Measurements from ENCODE around the gene NSF. TPM values are rescaled to one million over a fixed set of nuclear protein-coding genes. Genes with fewer than 3 reads are reported as not detected.
"Not testable (repeated sequence)": the region's sequence is repeated elsewhere in the genome, so short reads cannot be mapped to it uniquely, and the experiment has no call there.

The NSF gene
- total and polyA plus RNA-seq, 2 donors = 23.2 to 37.8 TPM

DNA sequence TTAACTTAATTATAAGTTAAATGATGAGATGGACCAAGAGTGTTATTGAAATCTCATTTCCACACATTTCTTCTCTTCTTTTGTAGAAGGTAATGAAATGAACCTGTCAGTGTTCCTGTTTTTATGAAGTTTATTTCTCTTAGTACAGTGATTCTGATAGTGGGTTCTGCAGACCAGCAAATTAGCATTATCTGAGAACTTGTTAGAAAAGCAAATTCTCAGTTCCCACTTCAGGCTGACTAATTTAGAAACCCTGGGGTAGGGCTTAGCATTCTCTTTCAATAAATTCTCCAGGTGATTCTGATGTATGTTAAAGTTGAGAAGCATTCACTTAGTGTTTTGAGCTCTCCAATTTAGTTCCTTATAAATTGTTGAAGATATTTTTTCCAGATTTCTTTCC is 12.7 kb downstream of the NSF start:
- not testable (repeated sequence) for H3K27ac ChIP-seq (ENCODE audit: low read depth); H3K4me1 ChIP-seq (ENCODE audit: insufficient read depth); DNase-seq (ENCODE audit: extremely low spot score); H3K36me3 ChIP-seq (ENCODE audit: insufficient read depth); H3K4me3 ChIP-seq (ENCODE audit: low read depth, low read length)

DNA sequence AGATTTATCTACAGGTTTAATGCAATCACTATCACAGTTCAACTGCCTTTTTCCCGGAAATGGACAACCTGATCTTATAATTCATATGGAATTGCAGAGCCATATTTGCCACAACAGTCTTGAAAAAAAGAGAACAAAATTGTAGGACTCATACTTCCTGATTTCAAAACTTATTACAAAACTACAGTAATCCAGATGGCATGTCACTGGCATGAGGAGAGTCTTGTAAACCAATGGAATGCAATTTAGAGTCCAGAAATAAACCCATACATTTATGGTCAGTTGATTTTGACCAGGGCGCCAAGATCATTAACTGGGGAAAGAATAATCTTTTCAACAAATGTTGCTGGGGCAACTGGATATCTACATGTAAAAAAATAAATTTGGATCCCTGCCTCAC is 20.8 kb downstream of the NSF start:
- not testable (repeated sequence) for H3K36me3 ChIP-seq (ENCODE audit: insufficient read depth); H3K4me1 ChIP-seq (ENCODE audit: insufficient read depth); H3K4me3 ChIP-seq (ENCODE audit: low read depth, low read length); DNase-seq (ENCODE audit: extremely low spot score); H3K27ac ChIP-seq (ENCODE audit: low read depth)
- WGBS = no CpG with 5 or more reads among the region's 2 CpGs

DNA sequence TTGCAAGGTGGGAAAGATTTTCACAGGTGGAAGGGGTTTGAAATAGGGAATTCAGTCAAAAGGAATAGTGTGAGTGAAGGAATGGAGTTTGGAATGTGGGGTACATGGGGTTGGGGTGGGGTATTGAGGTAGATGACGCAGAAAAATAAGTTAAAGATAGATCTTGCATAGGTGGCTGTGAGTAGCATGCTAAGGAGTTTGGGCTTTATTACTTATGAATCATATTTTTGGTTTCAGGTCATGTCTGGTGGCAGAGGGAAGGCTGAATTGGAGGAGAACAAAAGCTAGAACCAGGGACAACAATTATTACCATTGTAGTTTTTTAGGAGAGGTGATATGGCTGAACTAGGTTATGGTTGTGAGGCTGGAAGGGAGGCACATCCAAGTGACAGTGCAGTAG is 23.4 kb downstream of the NSF start:
- not testable (repeated sequence) for H3K4me3 ChIP-seq (ENCODE audit: low read depth, low read length); H3K27ac ChIP-seq (ENCODE audit: low read depth); H3K36me3 ChIP-seq (ENCODE audit: insufficient read depth); H3K4me1 ChIP-seq (ENCODE audit: insufficient read depth); DNase-seq (ENCODE audit: extremely low spot score)
- WGBS = no CpG with 5 or more reads among the region's 1 CpG

DNA sequence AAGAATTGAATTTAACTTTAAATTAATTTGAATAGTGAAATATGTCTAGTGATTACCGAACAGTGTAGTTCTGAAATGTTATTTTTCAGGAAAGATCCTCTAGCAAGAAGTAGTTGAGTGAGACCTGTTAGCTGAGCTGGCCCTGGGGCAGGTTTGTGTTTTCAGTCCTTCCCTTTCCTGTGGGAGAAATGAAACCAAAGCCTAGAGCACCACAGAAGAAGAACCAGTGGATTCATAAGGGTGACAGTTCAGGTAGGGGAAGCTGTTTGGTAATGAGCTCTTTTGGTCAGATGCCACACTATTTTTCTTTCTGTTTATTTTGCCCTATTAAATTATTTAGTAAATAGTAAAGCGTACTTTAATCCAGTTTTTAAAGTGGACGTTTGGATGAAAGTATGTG is 26.7 kb downstream of the NSF start:
- whole genome bisulfite sequencing = no CpG with 5 or more reads among the region's 3 CpGs
- H3K27ac ChIP-seq (ENCODE audit: low read depth); H3K4me3 ChIP-seq (ENCODE audit: low read depth, low read length); H3K36me3 ChIP-seq (ENCODE audit: insufficient read depth); DNase-seq (ENCODE audit: extremely low spot score); H3K4me1 ChIP-seq (ENCODE audit: insufficient read depth): not testable (repeated sequence)

DNA sequence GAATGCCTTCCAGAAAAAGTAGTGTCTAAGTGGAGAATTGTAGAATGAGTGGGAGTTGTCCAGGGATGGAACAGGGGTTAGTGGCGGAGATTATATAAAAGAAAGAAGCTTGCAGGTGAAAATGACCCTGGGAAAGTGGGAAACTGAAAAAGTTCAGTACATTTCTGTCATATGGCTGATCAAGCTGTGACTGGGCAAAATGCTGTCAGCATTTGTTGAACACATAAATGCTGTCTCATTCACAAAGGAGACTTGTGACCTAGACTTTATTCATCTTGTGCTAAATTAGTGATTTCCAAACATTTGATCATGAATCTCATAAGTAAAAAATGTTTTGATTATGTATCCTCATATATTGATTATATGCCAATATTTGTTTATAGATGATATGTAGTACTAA is 28.5 kb downstream of the NSF start:
- not testable (repeated sequence) for H3K4me1 ChIP-seq (ENCODE audit: insufficient read depth); H3K36me3 ChIP-seq (ENCODE audit: insufficient read depth); H3K4me3 ChIP-seq (ENCODE audit: low read depth, low read length); DNase-seq (ENCODE audit: extremely low spot score); H3K27ac ChIP-seq (ENCODE audit: low read depth)
- WGBS = no CpG with 5 or more reads among the region's 1 CpG

DNA sequence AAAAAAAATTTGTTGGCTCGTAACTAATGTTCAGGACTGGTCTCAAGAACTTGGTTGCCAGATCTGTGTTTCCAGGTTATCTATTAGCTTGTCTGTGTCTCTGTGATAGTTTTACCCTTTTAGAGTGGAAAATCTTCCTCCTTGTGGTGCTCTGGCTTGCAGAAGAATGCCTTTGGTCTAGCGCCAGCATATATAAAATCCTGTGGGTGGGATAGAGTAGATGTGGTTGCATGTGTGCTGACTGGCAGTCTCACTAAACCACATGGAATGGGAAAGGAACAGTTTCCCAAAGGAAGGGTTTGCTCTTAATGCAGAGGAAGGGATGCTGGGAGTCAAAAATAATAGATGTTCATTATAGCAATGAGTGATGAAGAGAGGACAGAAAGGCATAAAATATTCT is 33.3 kb downstream of the NSF start:
- not testable (repeated sequence) for DNase-seq (ENCODE audit: extremely low spot score); H3K4me3 ChIP-seq (ENCODE audit: low read depth, low read length); H3K4me1 ChIP-seq (ENCODE audit: insufficient read depth); H3K36me3 ChIP-seq (ENCODE audit: insufficient read depth); H3K27ac ChIP-seq (ENCODE audit: low read depth)
- no CpG with 5 or more reads among the region's 2 CpGs for WGBS

DNA sequence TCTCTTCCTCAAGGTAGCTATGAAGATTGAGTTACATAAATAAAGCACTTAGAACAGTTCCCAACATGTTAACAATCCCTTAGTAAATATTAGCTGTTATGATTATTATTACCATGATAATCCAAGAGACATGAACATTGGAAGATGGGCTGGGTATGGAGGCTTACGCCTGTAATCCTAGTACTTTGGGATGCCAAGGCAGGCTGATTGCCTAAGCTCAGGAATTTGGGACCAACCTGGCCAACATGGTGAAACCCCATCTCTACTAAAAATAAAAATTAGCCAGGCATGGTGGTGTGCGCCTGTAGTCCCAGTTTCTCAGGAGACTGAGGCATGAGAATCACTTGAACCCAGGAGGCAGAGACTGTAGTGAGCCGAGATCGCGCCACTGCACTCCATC is 34.3 kb downstream of the NSF start:
- H3K27ac ChIP-seq (ENCODE audit: low read depth); H3K36me3 ChIP-seq (ENCODE audit: insufficient read depth); H3K4me3 ChIP-seq (ENCODE audit: low read depth, low read length); H3K4me1 ChIP-seq (ENCODE audit: insufficient read depth); DNase-seq (ENCODE audit: extremely low spot score): not testable (repeated sequence)
- no CpG with 5 or more reads among the region's 5 CpGs for WGBS

DNA sequence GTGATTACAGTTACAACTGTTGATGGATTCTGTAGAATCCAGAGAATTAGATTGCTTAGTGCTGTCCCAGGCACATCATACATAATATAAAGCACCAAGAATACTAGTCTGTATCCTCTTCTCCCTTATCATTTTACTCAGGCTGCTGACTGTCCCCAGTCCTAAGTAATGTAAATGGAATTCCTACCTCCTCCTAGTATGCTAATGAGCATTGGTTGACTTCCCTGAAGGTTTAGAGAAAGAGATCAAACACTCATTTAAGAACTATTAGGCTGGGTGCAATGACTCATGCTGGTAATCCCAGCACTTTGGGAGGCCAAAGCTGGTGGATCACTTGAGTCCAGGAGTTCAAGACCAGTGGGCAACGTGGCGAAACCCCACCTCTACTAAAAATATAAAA is 37.0 kb downstream of the NSF start:
- not testable (repeated sequence) for H3K36me3 ChIP-seq (ENCODE audit: insufficient read depth); DNase-seq (ENCODE audit: extremely low spot score); H3K4me1 ChIP-seq (ENCODE audit: insufficient read depth); H3K4me3 ChIP-seq (ENCODE audit: low read depth, low read length); H3K27ac ChIP-seq (ENCODE audit: low read depth)
- WGBS = no CpG with 5 or more reads among the region's 2 CpGs

DNA sequence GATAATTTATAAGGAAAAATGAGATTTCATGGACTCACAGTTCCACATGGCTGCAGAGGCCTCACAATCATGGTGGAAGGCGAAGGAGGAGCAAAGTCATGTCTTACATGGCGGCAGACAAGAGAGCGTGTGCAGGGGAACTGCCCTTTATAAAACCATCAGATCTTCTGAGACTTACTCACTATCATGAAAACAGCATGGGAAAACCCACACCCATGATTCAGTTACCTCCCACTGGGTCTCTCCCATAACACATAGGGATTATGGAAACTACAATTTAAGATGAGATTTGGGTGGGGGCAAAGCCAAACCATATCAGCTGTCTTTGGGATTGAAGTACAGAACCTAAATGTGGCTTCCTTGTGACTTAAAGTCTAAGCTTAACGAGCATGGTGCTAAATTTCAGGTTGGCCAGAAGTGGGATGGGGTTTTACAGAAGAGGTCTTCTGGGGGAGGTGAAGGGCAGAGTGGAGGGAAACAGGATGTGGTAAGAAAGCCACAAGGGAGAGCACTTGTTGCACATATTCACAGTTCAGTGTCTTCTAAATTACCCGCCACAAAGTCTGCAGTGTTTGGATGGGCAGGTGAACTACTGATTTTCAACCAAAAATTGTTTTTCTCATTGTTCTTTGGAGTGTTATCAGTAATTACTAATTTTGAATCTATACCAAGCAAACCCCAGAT is 38.4 kb downstream of the NSF start:
- H3K27ac ChIP-seq (ENCODE audit: low read depth); H3K4me1 ChIP-seq (ENCODE audit: insufficient read depth); DNase-seq (ENCODE audit: extremely low spot score); H3K36me3 ChIP-seq (ENCODE audit: insufficient read depth); H3K4me3 ChIP-seq (ENCODE audit: low read depth, low read length): not testable (repeated sequence)
- no CpG with 5 or more reads among the region's 5 CpGs for WGBS

DNA sequence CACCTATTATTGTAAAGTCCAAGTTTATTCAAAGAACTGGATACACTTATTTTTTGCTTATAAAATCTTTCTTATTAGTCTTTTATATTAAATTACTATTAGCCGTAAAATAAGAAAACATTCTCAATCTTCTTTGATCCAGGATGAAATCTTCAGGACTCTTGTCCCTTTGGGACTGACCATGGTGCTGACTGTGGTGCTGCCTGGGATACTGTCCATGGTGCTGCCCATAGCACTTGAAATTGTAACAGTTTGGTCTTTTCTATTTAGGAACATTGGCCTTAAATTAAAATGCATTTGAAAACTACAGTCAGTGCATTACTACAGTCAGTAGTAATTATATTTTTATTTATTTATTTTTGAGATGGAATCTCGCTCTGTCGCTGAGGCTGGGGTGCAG is 41.7 kb downstream of the NSF start:
- DNase-seq (ENCODE audit: extremely low spot score); H3K4me1 ChIP-seq (ENCODE audit: insufficient read depth); H3K36me3 ChIP-seq (ENCODE audit: insufficient read depth); H3K27ac ChIP-seq (ENCODE audit: low read depth); H3K4me3 ChIP-seq (ENCODE audit: low read depth, low read length): not testable (repeated sequence)
- WGBS = no CpG with 5 or more reads among the region's 3 CpGs

DNA sequence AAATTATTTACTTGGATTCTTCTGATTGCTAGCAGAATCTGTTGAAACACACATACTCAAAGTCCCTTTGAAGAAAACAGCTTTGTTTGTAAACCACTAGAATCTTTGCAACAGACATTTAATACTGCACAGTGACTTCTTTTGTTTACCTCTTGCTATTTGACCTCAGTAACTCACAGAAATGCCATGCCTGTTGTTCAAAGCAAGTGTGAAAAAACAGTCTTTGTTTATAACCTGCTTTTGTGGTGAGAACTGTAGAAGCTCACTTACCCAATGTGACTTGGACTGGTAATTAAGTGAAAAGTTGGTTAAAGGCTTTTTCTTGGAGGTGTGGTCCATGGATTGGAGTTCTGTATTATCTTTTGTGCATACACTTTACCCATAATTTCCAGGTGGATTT is 44.4 kb downstream of the NSF start:
- not testable (repeated sequence) for H3K4me1 ChIP-seq (ENCODE audit: insufficient read depth); H3K36me3 ChIP-seq (ENCODE audit: insufficient read depth); H3K27ac ChIP-seq (ENCODE audit: low read depth); H3K4me3 ChIP-seq (ENCODE audit: low read depth, low read length); DNase-seq (ENCODE audit: extremely low spot score)

DNA sequence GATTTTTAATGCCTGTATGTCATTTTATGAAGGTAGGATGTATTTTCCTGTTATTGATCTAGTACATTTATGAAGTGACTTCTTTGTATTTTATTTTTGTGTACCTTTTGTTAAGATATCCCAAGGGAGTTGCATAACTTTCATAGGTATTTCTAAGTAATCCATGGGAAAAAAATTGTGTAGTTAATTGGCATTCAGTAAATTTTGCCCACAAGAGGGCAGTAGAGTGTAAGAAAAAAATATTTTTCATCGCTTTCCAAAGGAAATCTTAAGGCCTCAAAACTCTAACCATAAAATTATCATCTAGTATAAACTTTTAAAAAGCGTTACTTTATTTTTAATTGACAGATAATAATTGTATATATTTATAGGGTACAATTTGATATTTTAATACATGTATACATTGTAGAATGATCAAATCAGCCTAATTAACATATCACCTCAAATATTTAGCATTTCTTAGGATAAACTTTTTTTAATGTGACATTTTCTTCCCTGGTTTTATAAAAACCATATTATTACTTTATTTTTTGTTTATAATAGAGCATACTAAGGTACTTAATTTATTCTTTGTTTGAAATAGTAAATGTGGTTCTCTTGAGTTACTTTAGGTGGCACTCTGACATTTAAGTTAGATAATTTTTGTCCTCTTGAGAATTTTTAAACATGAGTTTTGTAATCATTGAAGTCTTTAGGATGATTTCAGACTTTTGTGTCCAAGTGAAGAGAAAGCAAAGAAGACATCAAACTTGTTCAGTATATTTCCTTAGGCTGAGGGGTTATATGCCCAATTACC is 51.6 kb downstream of the NSF start:
- not testable (repeated sequence) for H3K4me3 ChIP-seq (ENCODE audit: low read depth, low read length); DNase-seq (ENCODE audit: extremely low spot score); H3K27ac ChIP-seq (ENCODE audit: low read depth); H3K36me3 ChIP-seq (ENCODE audit: insufficient read depth); H3K4me1 ChIP-seq (ENCODE audit: insufficient read depth)
- WGBS = no CpG with 5 or more reads among the region's 2 CpGs

DNA sequence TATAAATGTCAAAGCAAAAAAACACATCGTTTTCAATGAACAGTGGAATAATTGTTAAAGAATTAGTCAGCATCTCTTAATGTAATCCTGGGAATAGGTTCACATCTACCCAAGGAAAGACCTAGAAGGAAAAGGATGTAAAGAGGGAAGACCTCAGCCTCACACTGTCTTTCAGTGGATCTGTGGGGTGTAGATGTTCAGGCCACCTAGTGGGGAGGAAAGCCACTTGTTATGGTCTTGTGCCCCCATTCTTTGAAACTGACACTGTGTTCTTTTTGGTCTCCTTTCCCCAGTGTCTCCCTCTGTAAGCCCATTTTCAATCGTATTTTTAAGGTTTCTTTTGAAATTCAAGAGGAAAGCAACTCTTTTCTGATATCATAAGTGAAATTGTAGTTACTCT is 56.8 kb downstream of the NSF start:
- no CpG with 5 or more reads among the region's 2 CpGs for WGBS
- DNase-seq (ENCODE audit: extremely low spot score); H3K4me3 ChIP-seq (ENCODE audit: low read depth, low read length); H3K4me1 ChIP-seq (ENCODE audit: insufficient read depth); H3K27ac ChIP-seq (ENCODE audit: low read depth); H3K36me3 ChIP-seq (ENCODE audit: insufficient read depth): not testable (repeated sequence)

DNA sequence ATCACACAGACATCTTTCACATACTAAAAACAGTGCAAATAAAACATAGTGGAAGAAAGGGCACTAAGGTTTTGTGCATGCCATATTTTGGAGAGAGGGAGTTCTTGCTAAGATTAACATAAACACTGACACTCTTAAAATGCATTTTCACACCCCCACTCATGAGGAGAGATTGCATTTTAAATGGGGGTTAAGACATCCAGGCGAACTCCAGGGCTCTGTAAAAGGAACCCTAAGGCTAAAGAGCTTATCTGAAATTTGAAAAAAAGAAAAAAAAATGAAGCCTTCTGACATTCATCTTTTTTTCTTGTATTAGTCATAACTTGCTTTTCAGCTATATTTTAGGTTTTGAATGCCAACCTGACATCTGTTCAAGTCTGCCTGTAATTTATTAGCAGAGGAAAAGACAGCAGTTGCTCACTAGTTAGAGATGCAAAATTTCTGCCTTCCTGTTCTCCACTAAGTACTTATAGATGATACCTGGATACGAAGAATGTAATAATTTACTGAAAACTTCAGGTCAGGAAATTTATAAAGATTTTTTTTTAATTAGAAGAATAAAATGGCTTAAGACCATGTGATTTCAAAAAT is 57.3 kb downstream of the NSF start:
- not testable (repeated sequence) for H3K4me3 ChIP-seq (ENCODE audit: low read depth, low read length); H3K36me3 ChIP-seq (ENCODE audit: insufficient read depth); H3K4me1 ChIP-seq (ENCODE audit: insufficient read depth); DNase-seq (ENCODE audit: extremely low spot score); H3K27ac ChIP-seq (ENCODE audit: low read depth)
- no CpG with 5 or more reads among the region's 2 CpGs for WGBS

All from urinary bladder (tissue), 4 donors.